ENCODE results near the gene OIT3.
A peak's percentile ranks its signal among the peaks of the same experiment; 100 is the strongest.

OIT3 gene

GRCh38 chr10:72893136-72893798 lies at the start of gene OIT3:
Gene OIT3 (plus strand): TSS chr10:72893739. CDS start chr10:72893799, 60 bp downstream.
- no peak for DNase-seq (ENCODE audit: low spot score)

DNA sequence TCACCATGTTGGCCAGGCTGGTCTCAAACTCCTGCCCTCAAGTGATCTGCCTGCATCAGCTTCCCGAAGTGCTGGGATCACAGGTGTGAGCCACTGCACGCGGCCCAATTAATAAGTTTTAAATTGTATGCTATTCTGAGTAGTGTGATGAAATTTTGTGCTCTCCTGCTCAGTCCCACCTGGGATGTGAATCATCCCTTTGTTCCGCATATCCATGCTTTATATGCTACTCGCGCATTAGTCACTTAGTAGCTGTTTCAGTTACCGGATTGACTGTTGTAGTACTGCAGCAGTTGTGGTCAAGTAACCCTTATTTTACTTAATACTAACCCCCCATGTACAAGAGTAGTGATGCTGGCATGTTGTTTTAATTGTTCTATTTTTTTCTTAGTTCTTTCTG lies 47.3 kb upstream of the OIT3 start:
- peak; percentile 33 for DNase-seq (ENCODE audit: low spot score)

DNA sequence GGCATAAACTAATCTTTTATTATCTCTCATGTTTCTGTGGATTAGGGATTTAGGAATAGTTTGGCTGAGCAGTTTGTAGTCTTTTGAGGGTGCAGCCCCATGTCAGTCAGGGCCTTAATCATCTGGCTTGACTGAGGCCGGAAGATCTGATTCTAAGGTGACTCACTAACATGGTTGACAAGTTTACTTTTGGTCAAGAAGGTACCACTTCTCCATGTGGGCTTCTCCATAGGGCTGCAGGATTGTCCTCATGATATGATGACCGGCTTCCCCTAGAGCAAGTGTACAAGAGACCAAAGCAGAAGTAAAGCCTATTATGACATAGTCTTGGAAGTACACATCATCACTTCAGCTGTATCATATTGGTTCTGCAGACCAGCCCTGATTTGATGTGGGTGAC lies 45.9 kb upstream of the OIT3 start:
- no peak for DNase-seq (ENCODE audit: low spot score)

GRCh38 chr10:72850861-72851260 lies 42.7 kb upstream of the OIT3 start:
- DNase-seq (ENCODE audit: low spot score), result no peak

DNA sequence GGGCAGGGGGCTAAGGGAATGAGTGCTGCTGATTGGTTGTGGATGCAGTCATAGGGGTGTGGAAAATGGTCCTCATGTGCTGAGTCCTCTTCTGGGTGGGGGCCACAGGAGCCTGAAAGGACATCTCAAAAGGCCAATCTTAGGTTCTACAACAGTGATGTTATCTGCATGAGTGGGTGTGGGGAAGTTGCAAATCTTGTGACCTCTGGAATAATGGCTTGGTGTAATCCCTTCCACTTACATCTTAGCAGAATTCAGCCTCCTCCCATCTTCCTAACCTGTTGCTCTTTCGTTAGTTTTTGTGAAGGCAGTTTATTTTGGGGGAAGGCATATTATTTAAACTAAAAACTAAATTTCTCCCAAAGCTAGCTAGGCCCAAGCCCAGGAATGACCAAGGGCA lies 42.0 kb upstream of the OIT3 start:
- DNase-seq (ENCODE audit: low spot score), result no peak

DNA sequence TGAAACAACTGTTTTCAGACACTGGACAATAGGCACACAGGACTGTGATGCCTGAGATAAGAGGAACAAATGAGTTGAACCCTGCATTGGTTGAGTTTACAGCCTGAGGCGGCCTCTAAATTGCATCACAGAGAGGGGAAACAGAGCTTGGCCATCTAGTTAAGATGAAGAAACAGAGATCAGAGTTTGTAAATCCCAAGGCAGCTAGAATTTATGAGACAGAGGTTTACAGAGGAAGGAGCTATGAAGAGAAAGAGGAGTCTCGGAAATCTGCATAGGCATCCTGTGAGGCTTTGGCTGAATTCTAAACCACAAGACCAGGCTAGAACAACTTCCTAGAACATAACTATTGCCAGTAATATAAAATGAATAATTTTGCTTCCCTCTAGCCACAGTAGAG lies 41.0 kb upstream of the OIT3 start:
- DNase-seq (ENCODE audit: low spot score), result no peak

DNA sequence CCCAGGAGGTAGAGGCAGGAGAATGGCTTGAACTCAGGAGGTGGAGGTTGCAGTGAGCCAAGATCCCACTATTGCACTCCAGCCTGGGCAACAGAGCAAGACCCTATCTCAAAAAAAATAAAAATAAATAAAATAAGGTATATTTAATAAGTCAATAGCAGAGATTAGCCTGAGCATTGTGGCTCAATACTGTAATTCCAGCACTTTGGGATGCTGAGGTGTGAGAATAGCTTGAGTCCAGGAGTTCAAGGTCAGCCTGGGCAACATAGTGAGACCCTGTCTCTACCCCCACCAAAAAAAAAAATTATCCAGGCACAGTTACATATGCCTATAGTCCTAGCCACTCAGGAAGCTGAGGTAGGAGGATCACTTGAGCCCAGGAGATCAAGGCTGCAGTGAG lies 38.4 kb upstream of the OIT3 start:
- DNase-seq (ENCODE audit: low spot score), result no peak

- DNase-seq (ENCODE audit: low spot score), result no peak
Observed at GRCh38 chr10:72855790-72856189, 37.7 kb upstream of the OIT3 start.

DNA sequence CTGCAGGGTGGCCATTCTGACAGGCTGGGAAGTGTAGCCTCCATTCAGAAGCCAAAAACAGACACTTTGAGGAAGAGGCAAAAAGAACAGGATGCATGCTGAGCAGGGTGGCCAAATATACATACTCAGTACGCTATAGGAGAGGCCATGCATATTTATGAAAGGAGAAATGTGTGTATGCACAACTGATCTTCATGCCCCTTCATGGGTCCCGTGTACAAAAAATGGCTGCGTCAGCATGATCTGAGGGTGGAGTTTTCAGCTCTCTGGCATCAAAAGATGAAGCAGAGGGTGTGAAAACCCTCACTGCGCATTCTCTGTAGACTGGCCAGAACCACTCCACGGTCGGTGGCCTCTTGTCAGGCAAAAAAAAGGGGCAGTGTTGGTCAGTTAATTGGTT lies 35.5 kb upstream of the OIT3 start:
- DNase-seq (ENCODE audit: low spot score), result no peak

- DNase-seq (ENCODE audit: low spot score), result no peak
Observed at GRCh38 chr10:72862957-72863356, 30.6 kb upstream of the OIT3 start.

GRCh38 chr10:72875250-72876055 lies 18.1 kb upstream of the OIT3 start:
- DNase-seq (ENCODE audit: low spot score), result peak; percentile 34

- no peak for DNase-seq (ENCODE audit: low spot score)
Observed at GRCh38 chr10:72879245-72879644, 14.3 kb upstream of the OIT3 start.

DNA sequence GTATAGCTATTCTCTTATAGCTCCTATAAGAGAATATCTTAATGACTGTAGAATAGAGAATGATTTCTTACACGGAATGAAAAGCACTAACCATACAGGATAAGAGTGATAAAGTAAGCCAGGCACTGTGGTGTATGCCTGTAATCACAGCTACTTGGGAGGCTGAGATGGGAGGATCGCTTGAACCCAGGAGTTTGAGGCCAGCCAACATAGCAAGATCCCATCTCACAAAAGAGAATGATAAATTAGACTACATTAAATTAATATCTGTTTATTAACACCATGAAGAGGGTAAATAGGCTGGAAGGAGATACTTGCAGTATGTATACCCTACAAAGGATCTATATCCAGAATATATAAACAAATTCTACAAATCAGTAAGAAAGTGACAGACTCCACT lies 12.2 kb upstream of the OIT3 start:
- DNase-seq (ENCODE audit: low spot score), result no peak

GRCh38 chr10:72883861-72884260 lies 9.7 kb upstream of the OIT3 start:
- DNase-seq (ENCODE audit: low spot score), result peak; percentile 31

DNA sequence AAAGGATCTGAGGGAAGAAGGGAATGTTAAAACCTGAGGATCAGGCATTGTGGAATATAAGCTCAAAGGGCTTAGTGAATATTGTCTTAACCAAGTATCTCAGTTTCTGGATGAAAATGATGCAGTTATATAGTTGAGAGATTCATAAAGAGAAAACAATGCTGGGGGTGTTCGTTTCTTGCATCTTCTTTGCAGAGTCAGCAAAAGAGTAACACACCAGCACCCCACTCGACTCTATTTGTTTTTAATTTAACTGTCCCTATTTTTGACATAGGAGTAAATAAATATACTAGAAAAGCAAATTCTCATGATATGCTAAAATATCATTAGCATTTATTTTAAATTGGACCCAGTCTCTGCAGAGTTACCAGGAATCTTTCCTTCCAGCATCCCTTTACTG lies 7.6 kb upstream of the OIT3 start:
- DNase-seq (ENCODE audit: low spot score), result no peak

DNA sequence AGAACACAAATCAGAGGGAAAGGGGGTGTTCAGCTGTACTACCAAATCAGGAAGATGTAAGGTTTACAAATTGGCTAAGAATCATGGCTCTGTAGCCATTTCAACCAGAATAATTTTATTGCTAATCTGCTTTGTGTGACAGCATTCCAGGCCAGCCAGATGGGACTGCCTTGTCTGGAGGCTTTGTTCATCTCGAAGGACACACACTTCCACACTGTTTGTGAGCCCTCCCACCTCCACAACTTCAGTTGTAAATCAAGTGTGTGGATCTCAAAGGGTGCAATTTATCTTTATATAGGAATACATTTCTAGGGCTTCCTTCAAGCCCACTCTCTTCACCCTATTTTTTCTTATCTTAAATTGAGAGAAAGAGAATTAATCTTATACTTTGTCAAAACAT lies 6.9 kb upstream of the OIT3 start:
- DNase-seq (ENCODE audit: low spot score), result peak; percentile 60

DNA sequence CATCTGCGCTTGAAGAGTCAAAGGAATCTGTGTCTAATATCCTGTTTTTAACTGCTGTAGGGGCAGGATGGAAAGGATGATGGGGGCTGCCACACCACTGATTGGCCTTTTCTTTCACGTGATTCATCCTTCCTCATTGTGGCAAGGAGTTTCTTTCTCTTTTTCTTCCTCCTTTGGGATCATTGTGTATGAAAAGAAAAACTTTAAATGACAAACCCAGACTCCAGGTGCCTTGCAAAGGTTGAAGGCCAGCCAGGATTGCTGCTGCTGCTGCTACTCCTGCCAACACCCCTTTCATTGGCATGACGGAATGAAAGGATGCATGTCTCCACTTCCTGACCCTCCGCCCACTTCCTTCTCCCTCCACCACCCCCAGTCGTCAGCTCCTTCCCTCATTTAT lies 6.5 kb upstream of the OIT3 start:
- peak; percentile 87 for DNase-seq (ENCODE audit: low spot score)

DNA sequence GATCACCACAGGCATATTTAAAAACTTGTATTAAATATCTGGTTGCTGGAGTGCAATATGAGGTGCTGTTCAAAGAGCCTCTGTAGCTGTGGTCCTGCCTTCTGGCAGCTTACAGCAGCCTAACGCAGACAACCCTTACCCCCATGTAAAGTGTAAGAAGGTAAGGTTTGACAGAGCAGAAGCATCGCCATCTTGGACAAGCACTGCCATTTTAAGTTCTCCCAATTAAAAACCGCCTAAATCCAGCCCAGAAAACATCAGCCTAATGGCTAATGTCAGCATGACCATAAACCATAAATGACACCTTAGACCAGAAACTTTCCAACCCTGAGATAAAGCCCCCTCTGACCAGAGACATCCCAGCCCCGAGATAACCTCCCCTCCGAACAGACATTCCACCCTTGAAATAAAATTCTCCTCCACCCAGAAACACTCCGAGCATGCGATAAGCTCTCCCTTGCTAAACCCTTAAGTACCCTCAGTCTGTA lies 5.3 kb upstream of the OIT3 start:
- DNase-seq (ENCODE audit: low spot score), result no peak

- DNase-seq (ENCODE audit: low spot score), result no peak
Observed at GRCh38 chr10:72889391-72889831, 4.1 kb upstream of the OIT3 start.

DNA sequence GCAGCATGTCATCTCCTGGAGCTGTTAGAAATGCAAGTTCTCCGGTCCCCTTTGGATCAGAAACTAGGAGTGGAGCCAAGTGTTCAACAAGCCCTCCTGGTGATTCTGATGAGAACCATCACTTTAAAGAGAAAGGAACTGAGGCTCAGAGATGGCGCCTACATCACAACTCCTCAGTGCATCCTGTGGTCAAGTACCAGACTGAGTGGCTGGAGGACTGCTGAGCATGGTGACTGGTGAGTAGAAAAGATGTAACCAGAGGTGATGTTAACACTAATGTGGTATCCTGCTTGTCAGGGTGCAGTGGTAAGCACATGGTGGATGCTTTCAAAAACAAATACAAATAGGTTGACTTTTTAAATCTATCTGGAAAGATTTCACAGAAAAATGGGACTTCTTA lies 3.5 kb upstream of the OIT3 start:
- no peak for DNase-seq (ENCODE audit: low spot score)

DNA sequence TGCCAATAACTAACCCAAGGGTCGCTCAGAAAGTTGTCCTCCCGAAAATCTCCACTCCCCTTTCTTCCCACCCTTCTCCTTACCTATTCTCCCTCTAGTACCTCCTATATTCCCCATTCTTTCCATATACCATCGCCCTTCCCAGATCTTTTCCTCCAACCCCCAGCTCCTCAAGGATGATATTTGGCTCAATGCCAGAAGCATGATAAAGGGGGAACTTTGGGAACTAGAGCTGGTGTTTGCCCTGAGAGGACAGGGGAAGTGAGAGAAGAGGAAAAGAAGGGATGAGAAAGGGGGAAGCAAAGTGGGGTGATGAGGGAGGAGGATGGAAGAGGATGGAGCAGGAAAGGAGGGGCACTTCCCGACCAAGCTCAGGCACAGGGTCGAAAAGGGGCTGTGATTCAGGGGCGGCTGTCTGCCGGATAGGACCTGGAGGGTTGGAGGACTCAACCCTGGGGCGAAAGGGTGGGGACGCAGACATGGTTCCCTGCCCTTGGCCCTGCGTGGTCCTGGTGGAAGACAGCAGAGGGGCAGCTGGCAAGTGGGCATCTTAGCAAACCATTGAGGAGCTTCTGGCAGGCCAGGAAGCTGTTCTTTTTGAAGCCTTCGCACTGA lies 1.8 kb downstream of the OIT3 start:
- no peak for DNase-seq (ENCODE audit: low spot score)

DNA sequence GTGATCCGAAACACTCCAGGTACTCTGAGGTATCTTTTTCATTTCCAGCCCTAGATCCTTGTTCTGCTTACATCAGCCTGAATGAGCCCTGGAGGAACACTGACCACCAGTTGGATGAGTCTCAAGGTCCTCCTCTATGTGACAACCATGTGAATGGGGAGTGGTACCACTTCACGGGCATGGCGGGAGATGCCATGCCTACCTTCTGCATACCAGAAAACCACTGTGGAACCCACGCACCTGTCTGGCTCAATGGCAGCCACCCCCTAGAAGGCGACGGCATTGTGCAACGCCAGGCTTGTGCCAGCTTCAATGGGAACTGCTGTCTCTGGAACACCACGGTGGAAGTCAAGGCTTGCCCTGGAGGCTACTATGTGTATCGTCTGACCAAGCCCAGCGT lies 5.1 kb downstream of the OIT3 start:
- no peak for DNase-seq (ENCODE audit: low spot score)

- DNase-seq (ENCODE audit: low spot score), result no peak
Observed at GRCh38 chr10:72899545-72899944, 6.0 kb downstream of the OIT3 start.
